ENCODE results near the gene TSPO.

The TSPO gene

GRCh38 chr22:43181321-43182076 is 30.1 kb downstream of the TSPO start:
- DNase-seq = no peak

GRCh38 chr22:43182118-43182517 is 30.8 kb downstream of the TSPO start:
- no peak for DNase-seq

GRCh38 chr22:43182726-43183125 is 31.4 kb downstream of the TSPO start:
- no peak for DNase-seq

GRCh38 chr22:43183496-43184277 is 32.3 kb downstream of the TSPO start:
- peak; percentile 72 for DNase-seq

GRCh38 chr22:43185860-43186261 is 34.5 kb downstream of the TSPO start:
- no peak for DNase-seq

- DNase-seq = peak; percentile 50
Observed at GRCh38 chr22:43186272-43187170, 35.2 kb downstream of the TSPO start, which contains the start of gene TTLL12. Gene TTLL12 (minus strand): TSS chr22:43187134. CDS start chr22:43187069, 65 bp downstream.

- peak; percentile 91 for DNase-seq
Observed at GRCh38 chr22:43187171-43188099, 36.1 kb downstream of the TSPO start.

GRCh38 chr22:43188829-43189545 is 37.6 kb downstream of the TSPO start:
- no peak for DNase-seq

- no peak for DNase-seq
Observed at GRCh38 chr22:43191831-43192230, 40.5 kb downstream of the TSPO start.

- DNase-seq = no peak
Observed at GRCh38 chr22:43197271-43197941, 46.0 kb downstream of the TSPO start.

GRCh38 chr22:43198126-43198525 is 46.8 kb downstream of the TSPO start:
- DNase-seq = no peak

GRCh38 chr22:43198936-43199335 is 47.6 kb downstream of the TSPO start:
- no peak for DNase-seq

GRCh38 chr22:43199541-43199940 is 48.2 kb downstream of the TSPO start:
- DNase-seq = no peak

- DNase-seq = no peak
Observed at GRCh38 chr22:43200031-43200430, 48.7 kb downstream of the TSPO start.

GRCh38 chr22:43200555-43200954 is 49.2 kb downstream of the TSPO start:
- no peak for DNase-seq

- DNase-seq = no peak
Observed at GRCh38 chr22:43201486-43202219, 50.3 kb downstream of the TSPO start.

GRCh38 chr22:43202326-43202725 is 51.0 kb downstream of the TSPO start:
- DNase-seq = no peak

- no peak for DNase-seq
Observed at GRCh38 chr22:43202756-43203410, 51.5 kb downstream of the TSPO start.

GRCh38 chr22:43203471-43203981 is 52.2 kb downstream of the TSPO start:
- DNase-seq = no peak

Measured in HCEC 1CT (cell line).